ENCODE results near the gene SPOP. TPM values are rescaled to one million over a fixed set of nuclear protein-coding genes. Genes with fewer than 3 reads are reported as not detected.
A peak's percentile ranks its signal among the peaks of the same experiment; 100 is the strongest.
"Not testable (repeated sequence)": the region's sequence is repeated elsewhere in the genome, so short reads cannot be mapped to it uniquely, and the experiment has no call there.

The SPOP gene
- total RNA-seq, 2 donors from 2014 or later = 77.8 to 82.2 TPM

GRCh38 chr17:49691086-49691676, 13.3 kb upstream of the SPOP start:
- no peak for DNase-seq
- peaks cover 0 to 1% of the 10 kb centered on the region in 2 donors for H3K9me3 Mint-ChIP-seq
- no peak overlapping the region for H3K27ac Mint-ChIP-seq
- H3K27me3 Mint-ChIP-seq (ENCODE audit: low read depth) = no peaks in the 10 kb centered on the region
- ATAC-seq (replicated peaks in 1 of 2) = no peak
- peaks cover 53% of the 10 kb centered on the region for H3K4me1 Mint-ChIP-seq (ENCODE audit: low read depth)
- peaks cover 3 to 5% of the 10 kb centered on the region in 2 donors for H3K36me3 Mint-ChIP-seq (ENCODE audit: insufficient read depth in 2 of 2)
- peak overlapping the region; percentile 12 to 15 for H3K4me3 Mint-ChIP-seq

- no peaks in the 10 kb centered on the region for H3K27me3 Mint-ChIP-seq (ENCODE audit: low read depth)
- H3K27ac Mint-ChIP-seq = no peak overlapping the region
- ATAC-seq (replicated peaks in 1 of 2) = no peak
- peaks cover 3 to 5% of the 10 kb centered on the region in 2 donors for H3K36me3 Mint-ChIP-seq (ENCODE audit: insufficient read depth in 2 of 2)
- H3K4me1 Mint-ChIP-seq (ENCODE audit: low read depth) = peaks cover 44% of the 10 kb centered on the region
- no peak overlapping the region for H3K4me3 Mint-ChIP-seq
- peaks cover 0 to 1% of the 10 kb centered on the region in 2 donors for H3K9me3 Mint-ChIP-seq
- no peak for DNase-seq
These were observed 12.4 kb upstream of the SPOP start for GRCh38 chr17:49690256-49690655.

DNA sequence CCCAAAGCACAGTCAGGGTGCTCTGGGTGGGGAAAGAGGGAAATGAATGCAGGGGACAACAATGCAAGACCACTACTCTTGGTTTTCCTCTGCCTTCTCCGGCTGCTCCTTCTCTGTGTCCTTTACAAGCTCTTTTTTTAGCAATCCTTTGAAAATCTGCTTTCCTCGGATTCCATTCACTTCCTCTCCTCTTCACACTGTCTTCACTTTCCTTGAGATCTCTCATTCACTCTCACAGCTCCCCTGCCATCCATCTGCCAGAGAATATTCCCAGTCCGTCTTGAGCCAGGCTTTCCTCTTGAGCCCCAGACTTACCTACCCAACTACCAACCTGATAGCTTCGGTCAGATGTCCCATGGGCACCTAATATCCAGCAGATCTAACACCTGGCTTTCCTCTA, 11.0 kb upstream of the SPOP start:
- H3K4me1 Mint-ChIP-seq (ENCODE audit: low read depth) = peaks cover 38% of the 10 kb centered on the region
- H3K9me3 Mint-ChIP-seq = peaks cover 0 to 1% of the 10 kb centered on the region in 2 donors
- no peak for DNase-seq
- ATAC-seq (replicated peaks in 1 of 2) = no peak
- no peaks in the 10 kb centered on the region for H3K27me3 Mint-ChIP-seq (ENCODE audit: low read depth)
- H3K4me3 Mint-ChIP-seq = peak overlapping the region; percentile 6
- H3K36me3 Mint-ChIP-seq (ENCODE audit: insufficient read depth in 2 of 2) = peaks cover 3 to 5% of the 10 kb centered on the region in 2 donors
- peak overlapping the region; percentile 29 for H3K27ac Mint-ChIP-seq

DNA sequence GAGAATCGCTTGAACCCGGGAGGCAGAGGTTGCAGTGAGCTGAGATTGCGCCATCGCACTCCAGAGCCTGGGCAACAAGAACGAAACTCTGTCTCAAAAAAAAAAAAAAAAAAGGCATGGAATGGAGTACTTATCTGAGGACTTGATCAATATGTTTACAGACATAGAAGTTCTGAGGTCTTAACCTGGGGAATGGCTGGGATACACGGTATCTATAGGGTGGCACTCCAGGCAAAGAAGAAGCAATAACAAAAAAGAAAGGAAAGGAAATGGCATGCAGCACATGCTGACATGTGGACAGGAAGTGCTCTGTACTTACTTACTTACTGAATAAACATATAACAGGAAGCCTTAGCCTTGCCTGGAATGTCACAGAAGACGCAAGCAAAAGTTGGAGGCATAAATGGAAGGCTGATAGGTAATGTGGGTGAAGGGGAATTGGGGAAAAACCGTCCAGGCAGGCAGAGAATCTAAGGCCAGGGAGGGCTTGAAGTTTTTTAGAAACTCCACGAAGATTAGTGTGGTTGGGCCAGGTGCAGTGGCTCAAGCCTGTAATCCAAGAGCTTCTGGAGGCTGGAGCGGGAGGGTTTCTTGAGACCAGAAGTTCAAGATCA, 10.1 kb upstream of the SPOP start:
- H3K4me1 Mint-ChIP-seq (ENCODE audit: low read depth) = peaks cover 38% of the 10 kb centered on the region
- peak overlapping the region; percentile 54 to 70 for H3K4me3 Mint-ChIP-seq
- ATAC-seq (replicated peaks in 1 of 2) (peak; percentile 57 to 69), DNase-seq (no peak)
- H3K27ac Mint-ChIP-seq = peak overlapping the region; percentile 93
- no peaks in the 10 kb centered on the region for H3K27me3 Mint-ChIP-seq (ENCODE audit: low read depth)
- H3K9me3 Mint-ChIP-seq = peaks cover 0 to 1% of the 10 kb centered on the region in 2 donors
- H3K36me3 Mint-ChIP-seq (ENCODE audit: insufficient read depth in 2 of 2) = peaks cover 3 to 5% of the 10 kb centered on the region in 2 donors

GRCh38 chr17:49681106-49681979, 3.4 kb upstream of the SPOP start:
- ATAC-seq (replicated peaks in 1 of 2) (no peak), DNase-seq (no peak)
- Mint-ChIP-seq H3K4me1 (ENCODE audit: low read depth) (peaks cover 18% of the 10 kb centered on the region), H3K4me3 (no peak overlapping the region), H3K9me3 (peaks cover 1 to 2% of the 10 kb centered on the region in 2 donors), H3K27ac (no peak overlapping the region), H3K36me3 (ENCODE audit: insufficient read depth in 2 of 2) (peaks cover 2 to 5% of the 10 kb centered on the region in 2 donors), H3K27me3 (ENCODE audit: low read depth) (no peaks in the 10 kb centered on the region)

GRCh38 chr17:49680314-49680713, 2.4 kb upstream of the SPOP start:
- no peak for ATAC-seq (replicated peaks in 1 of 2)
- Mint-ChIP-seq H3K4me3 (no peak overlapping the region), H3K9me3 (peaks cover 1 to 2% of the 10 kb centered on the region in 2 donors), H3K4me1 (ENCODE audit: low read depth) (peaks cover 28% of the 10 kb centered on the region), H3K27me3 (ENCODE audit: low read depth) (no peaks in the 10 kb centered on the region), H3K36me3 (ENCODE audit: insufficient read depth in 2 of 2) (peaks cover 2 to 7% of the 10 kb centered on the region in 2 donors), H3K27ac (no peak overlapping the region)
- DNase-seq = no peak

GRCh38 chr17:49677134-49677932, 564 bp downstream of the SPOP start:
- H3K9me3 Mint-ChIP-seq = peaks cover 1 to 2% of the 10 kb centered on the region in 2 donors
- peak; percentile 96 to 97 for DNase-seq
- H3K36me3 Mint-ChIP-seq (ENCODE audit: insufficient read depth in 2 of 2) = peaks cover 8 to 12% of the 10 kb centered on the region in 2 donors
- H3K27ac Mint-ChIP-seq = peak overlapping the region; percentile 88
- H3K4me3 Mint-ChIP-seq = peak overlapping the region; percentile 74 to 86
- no peaks in the 10 kb centered on the region for H3K27me3 Mint-ChIP-seq (ENCODE audit: low read depth)
- peak; percentile 66 to 67 for ATAC-seq (replicated peaks in 1 of 2)
- peaks cover 52% of the 10 kb centered on the region for H3K4me1 Mint-ChIP-seq (ENCODE audit: low read depth)

DNA sequence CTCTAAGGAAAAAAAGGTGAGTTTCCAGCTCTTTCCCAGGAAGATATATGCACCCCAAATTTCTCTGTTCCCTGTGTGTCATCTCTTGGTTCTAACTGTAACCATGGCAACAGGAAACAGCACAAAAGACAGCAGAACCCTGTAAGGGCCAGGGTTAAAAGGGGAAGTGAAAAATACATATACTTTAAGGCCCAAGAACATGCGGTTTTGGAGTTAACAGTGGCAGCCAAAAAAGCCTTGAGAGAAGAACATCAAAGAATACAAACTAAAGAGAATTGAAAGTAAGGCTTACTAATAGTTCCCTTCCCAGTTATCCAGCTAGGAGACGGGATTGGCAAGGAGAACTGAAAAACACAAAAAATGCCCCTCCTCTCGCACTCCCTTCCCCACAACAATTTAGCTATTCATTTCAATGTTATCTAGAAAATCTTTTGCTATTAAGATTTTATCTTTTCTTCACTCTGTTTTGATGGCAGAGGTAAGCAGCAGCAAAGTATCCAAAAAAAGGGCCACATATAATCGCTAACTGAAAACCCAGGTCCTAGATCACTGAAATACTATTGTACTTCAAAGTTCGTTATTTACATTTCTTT, 1.5 kb downstream of the SPOP start:
- ATAC-seq (replicated peaks in 1 of 2) (no peak), DNase-seq (no peak)
- H3K4me3 Mint-ChIP-seq = peak overlapping the region; percentile 74 to 86
- H3K9me3 Mint-ChIP-seq = peaks cover 1 to 2% of the 10 kb centered on the region in 2 donors
- peaks cover 8 to 12% of the 10 kb centered on the region in 2 donors for H3K36me3 Mint-ChIP-seq (ENCODE audit: insufficient read depth in 2 of 2)
- peaks cover 61% of the 10 kb centered on the region for H3K4me1 Mint-ChIP-seq (ENCODE audit: low read depth)
- peak overlapping the region; percentile 88 for H3K27ac Mint-ChIP-seq
- H3K27me3 Mint-ChIP-seq (ENCODE audit: low read depth) = no peaks in the 10 kb centered on the region

- H3K27me3 Mint-ChIP-seq (ENCODE audit: low read depth) = no peaks in the 10 kb centered on the region
- DNase-seq = no peak
- H3K4me1 Mint-ChIP-seq (ENCODE audit: low read depth) = peaks cover 79% of the 10 kb centered on the region
- H3K4me3 Mint-ChIP-seq = peak overlapping the region; percentile 34 to 74
- peaks cover 8 to 12% of the 10 kb centered on the region in 2 donors for H3K36me3 Mint-ChIP-seq (ENCODE audit: insufficient read depth in 2 of 2)
- H3K27ac Mint-ChIP-seq = peak overlapping the region; percentile 88
- peaks cover 1 to 2% of the 10 kb centered on the region in 2 donors for H3K9me3 Mint-ChIP-seq
- no peak for ATAC-seq (replicated peaks in 1 of 2)
These were observed 3.4 kb downstream of the SPOP start for GRCh38 chr17:49674507-49674906.

GRCh38 chr17:49673679-49674078, 4.2 kb downstream of the SPOP start:
- Mint-ChIP-seq H3K4me1 (ENCODE audit: low read depth) (peaks cover 79% of the 10 kb centered on the region), H3K36me3 (ENCODE audit: insufficient read depth in 2 of 2) (peaks cover 8 to 12% of the 10 kb centered on the region in 2 donors)
- H3K9me3 Mint-ChIP-seq; H3K27ac Mint-ChIP-seq; H3K27me3 Mint-ChIP-seq (ENCODE audit: low read depth); DNase-seq; H3K4me3 Mint-ChIP-seq; ATAC-seq (replicated peaks in 1 of 2): not testable (repeated sequence)

- Mint-ChIP-seq H3K27ac (no peak overlapping the region), H3K27me3 (ENCODE audit: low read depth) (no peaks in the 10 kb centered on the region), H3K4me1 (ENCODE audit: low read depth) (peaks cover 69% of the 10 kb centered on the region), H3K9me3 (no peaks in the 10 kb centered on the region), H3K36me3 (ENCODE audit: insufficient read depth in 2 of 2) (peaks cover 6 to 13% of the 10 kb centered on the region in 2 donors), H3K4me3 (no peak overlapping the region)
- DNase-seq = no peak
- ATAC-seq (replicated peaks in 1 of 2) = no peak
These were observed 7.3 kb downstream of the SPOP start for GRCh38 chr17:49670641-49671040.

- H3K9me3 Mint-ChIP-seq = no peaks in the 10 kb centered on the region
- peaks cover 3 to 11% of the 10 kb centered on the region in 2 donors for H3K36me3 Mint-ChIP-seq (ENCODE audit: insufficient read depth in 2 of 2)
- H3K27ac Mint-ChIP-seq = no peak overlapping the region
- no peaks in the 10 kb centered on the region for H3K27me3 Mint-ChIP-seq (ENCODE audit: low read depth)
- no peak for DNase-seq
- ATAC-seq (replicated peaks in 1 of 2) = no peak
- no peak overlapping the region for H3K4me3 Mint-ChIP-seq
- H3K4me1 Mint-ChIP-seq (ENCODE audit: low read depth) = peaks cover 65% of the 10 kb centered on the region
These were observed 7.9 kb downstream of the SPOP start for GRCh38 chr17:49670002-49670401.
